HEK293T (cell line): ENCODE results near the gene B4GALT5.

Experiments used
- BHLHE40 ChIP-seq: fragments of 450-650 bp; IDR thresholded peaks from 2 replicates; pipeline ENCODE4 v1.6.1; 2016; ENCODE audit warnings: mild to moderate bottlenecking, moderate library complexity, borderline replicate concordance
- CTBP1 ChIP-seq: fragments of 450-650 bp; IDR thresholded peaks from 2 replicates; pipeline ENCODE4 v1.6.1; 2016; ENCODE audit warnings: borderline replicate concordance
- FOXA1 ChIP-seq: fragments of 450-650 bp; IDR thresholded peaks from 2 replicates; pipeline ENCODE4 v1.6.1; 2016; ENCODE audit warnings: mild to moderate bottlenecking
- FOXK2 ChIP-seq: fragments of 450-650 bp; IDR thresholded peaks from 2 replicates; pipeline ENCODE4 v1.6.1; 2016; ENCODE audit warnings: mild to moderate bottlenecking
- FOXM1 ChIP-seq: fragments of 450-650 bp; IDR thresholded peaks from 2 replicates; pipeline ENCODE4 v1.6.1; 2017; ENCODE audit warnings: mild to moderate bottlenecking, borderline replicate concordance
- HDGF ChIP-seq: fragments of 450-650 bp; IDR thresholded peaks from 2 replicates; pipeline ENCODE4 v1.6.1; 2017; ENCODE audit warnings: antibody characterized with exemption, borderline replicate concordance
- L3MBTL2 ChIP-seq: fragments of 450-650 bp; conservative IDR thresholded peaks from 2 replicates; pipeline ENCODE4 v1.6.1; 2016; ENCODE audit warnings: mild to moderate bottlenecking
- LEF1 ChIP-seq: fragments of 450-650 bp; IDR thresholded peaks from 2 replicates; pipeline ENCODE4 v1.6.1; 2017; ENCODE audit warnings: mild to moderate bottlenecking, borderline replicate concordance
- PKNOX1 ChIP-seq: fragments of 450-650 bp; IDR thresholded peaks from 2 replicates; pipeline ENCODE4 v1.6.1; 2016
- SP1 ChIP-seq: fragments of 450-650 bp; IDR thresholded peaks from 2 replicates; pipeline ENCODE4 v1.6.1; 2017
- SUZ12 ChIP-seq: fragments of 450-650 bp; IDR thresholded peaks from 2 replicates; pipeline ENCODE4 v1.6.1; 2016; ENCODE audit warnings: mild to moderate bottlenecking
- TARDBP ChIP-seq: fragments of 450-650 bp; IDR thresholded peaks from 2 replicates; pipeline ENCODE4 v1.6.1; 2016
- ZNF384 ChIP-seq: fragments of 450-650 bp; IDR thresholded peaks from 2 replicates; pipeline ENCODE4 v1.6.1; 2016

DNA sequence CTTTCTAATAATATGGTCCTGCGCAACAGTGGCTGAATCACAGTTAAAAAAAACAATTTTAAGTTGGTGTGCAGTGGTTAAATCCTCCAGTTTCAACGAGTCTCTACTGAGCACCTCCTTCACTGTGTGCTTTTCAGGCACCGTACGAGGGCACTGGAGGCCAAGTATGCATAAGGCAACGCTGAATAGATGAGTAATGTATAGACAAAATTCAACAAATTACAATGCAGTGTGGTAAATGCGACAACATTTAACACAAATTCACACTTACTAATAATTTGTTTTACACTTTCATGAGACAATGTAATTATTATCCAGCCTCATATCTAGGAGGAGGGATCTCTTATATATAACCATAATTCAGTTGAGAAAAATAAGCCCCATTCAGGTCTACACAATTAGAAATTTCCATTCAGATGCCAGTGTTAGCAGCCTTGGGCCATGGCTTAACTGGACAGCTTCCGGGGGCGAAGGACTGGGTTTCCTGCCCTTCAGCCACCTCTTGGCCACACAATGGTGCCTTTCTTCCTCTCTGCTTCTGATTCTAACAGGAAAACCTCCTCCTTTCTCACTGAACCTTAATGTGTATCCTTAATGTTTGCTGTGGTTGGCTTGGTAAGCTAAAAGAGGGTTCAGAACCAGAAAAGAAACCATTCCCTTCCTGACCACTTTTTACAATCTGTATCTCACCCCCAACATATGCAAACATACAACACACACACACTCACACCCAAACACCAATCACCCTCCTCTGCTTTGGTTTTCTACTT lies 51.9 kb downstream of the B4GALT5 start:
- TF ChIP-seq ZNF384 = no peak
- TF ChIP-seq SUZ12 = no peak
- TF ChIP-seq FOXA1 = no peak
- no peak for TF ChIP-seq HDGF
- TF ChIP-seq FOXM1 = no peak
- no peak for TF ChIP-seq BHLHE40
- TF ChIP-seq SP1 = no peak
- no peak for TF ChIP-seq TARDBP
- no peak for TF ChIP-seq CTBP1
- no peak for TF ChIP-seq LEF1
- TF ChIP-seq FOXK2 = no peak
- TF ChIP-seq PKNOX1 = no peak
- no peak for TF ChIP-seq L3MBTL2
